ENCODE results near the gene RAB11FIP4.

Gene RAB11FIP4

GRCh38 chr17:31510308-31511194, 119.1 kb downstream of the RAB11FIP4 start:
- no peak for DNase-seq (ENCODE audit: extremely low read depth, low read depth)
- TF ChIP-seq CTCF (IDR thresholded peaks at IDR 0.05; ENCODE audit: low read depth, low read length): no peak

DNA sequence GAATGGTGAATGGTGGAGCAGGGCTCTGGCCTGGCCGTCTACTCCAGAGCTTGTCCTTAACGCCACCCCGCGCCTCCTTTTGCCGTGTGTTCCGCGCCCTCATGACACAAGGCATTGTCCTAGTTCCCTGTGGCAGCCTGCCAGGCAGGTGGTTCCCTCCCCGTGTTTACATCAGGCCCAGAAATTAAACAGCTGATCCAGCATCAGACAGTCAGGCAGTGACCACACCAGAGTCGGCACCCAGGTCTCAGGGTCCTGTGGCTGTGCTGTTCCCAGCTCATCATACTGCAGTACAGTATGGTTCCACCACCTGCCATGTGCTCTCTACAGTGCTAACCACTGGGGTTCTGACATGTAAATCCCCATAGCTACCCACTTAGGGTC, 119.7 kb downstream of the RAB11FIP4 start:
- no peak for DNase-seq (ENCODE audit: extremely low read depth, low read depth)
- TF ChIP-seq CTCF (IDR thresholded peaks at IDR 0.05; ENCODE audit: low read depth, low read length): no peak

GRCh38 chr17:31511580-31511979, 120.1 kb downstream of the RAB11FIP4 start:
- DNase-seq (ENCODE audit: extremely low read depth, low read depth): no peak
- TF ChIP-seq CTCF (IDR thresholded peaks at IDR 0.05; ENCODE audit: low read depth, low read length): no peak

- no peak for TF ChIP-seq CTCF (IDR thresholded peaks at IDR 0.05; ENCODE audit: low read depth, low read length)
- no peak for DNase-seq (ENCODE audit: extremely low read depth, low read depth)
These were observed 120.7 kb downstream of the RAB11FIP4 start for GRCh38 chr17:31512104-31512740.

- TF ChIP-seq CTCF (IDR thresholded peaks at IDR 0.05; ENCODE audit: low read depth, low read length): no peak
These were observed 121.3 kb downstream of the RAB11FIP4 start for GRCh38 chr17:31512796-31513195.

DNA sequence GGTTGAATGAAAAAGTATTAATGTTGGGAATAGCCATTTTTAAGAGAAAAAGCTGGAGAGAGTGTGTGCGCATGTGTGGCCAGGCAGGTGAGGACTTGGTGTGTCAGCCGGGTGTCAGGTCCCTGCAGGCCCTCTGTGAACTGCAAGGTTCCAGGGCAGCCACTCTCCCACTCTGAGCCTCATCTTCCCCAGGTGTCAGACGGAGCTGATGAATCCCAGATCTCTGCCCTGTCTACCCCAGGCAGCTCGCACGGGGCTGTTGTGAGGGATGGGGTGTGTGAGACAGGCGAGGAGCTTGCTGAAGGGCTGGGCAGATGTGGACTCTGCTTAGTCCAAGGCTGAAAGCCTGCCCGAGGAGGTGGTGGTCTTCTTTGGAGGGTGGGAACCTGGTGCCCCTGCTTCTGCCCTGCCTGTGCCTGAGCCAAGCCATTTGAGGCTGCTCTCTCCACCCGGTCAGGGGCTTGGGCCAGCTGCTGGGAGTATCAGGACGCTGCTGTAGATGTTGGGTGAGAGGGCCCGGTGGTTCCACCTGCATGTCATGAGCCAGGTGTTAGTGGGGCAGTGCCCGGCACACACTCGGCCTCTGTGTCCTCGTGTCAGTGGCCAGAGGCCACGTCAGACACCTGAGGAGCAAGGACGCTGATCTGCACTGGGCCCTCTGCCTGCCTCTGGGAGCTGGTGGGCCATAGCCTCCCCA, 122.4 kb downstream of the RAB11FIP4 start:
- TF ChIP-seq CTCF (IDR thresholded peaks at IDR 0.05; ENCODE audit: low read depth, low read length): no peak
- DNase-seq (ENCODE audit: extremely low read depth, low read depth): no peak

More at GRCh38 chr17:31512796-31513195, 121.3 kb downstream of the RAB11FIP4 start:
- no peak for DNase-seq (ENCODE audit: extremely low read depth, low read depth)

GRCh38 chr17:31515267-31515666, 123.8 kb downstream of the RAB11FIP4 start:
- no peak for TF ChIP-seq CTCF (IDR thresholded peaks at IDR 0.05; ENCODE audit: low read depth, low read length)
- DNase-seq (ENCODE audit: extremely low read depth, low read depth): no peak
